ENCODE measurements around the gene CAPNS2.

- TF ChIP-seq, protein P1, sequence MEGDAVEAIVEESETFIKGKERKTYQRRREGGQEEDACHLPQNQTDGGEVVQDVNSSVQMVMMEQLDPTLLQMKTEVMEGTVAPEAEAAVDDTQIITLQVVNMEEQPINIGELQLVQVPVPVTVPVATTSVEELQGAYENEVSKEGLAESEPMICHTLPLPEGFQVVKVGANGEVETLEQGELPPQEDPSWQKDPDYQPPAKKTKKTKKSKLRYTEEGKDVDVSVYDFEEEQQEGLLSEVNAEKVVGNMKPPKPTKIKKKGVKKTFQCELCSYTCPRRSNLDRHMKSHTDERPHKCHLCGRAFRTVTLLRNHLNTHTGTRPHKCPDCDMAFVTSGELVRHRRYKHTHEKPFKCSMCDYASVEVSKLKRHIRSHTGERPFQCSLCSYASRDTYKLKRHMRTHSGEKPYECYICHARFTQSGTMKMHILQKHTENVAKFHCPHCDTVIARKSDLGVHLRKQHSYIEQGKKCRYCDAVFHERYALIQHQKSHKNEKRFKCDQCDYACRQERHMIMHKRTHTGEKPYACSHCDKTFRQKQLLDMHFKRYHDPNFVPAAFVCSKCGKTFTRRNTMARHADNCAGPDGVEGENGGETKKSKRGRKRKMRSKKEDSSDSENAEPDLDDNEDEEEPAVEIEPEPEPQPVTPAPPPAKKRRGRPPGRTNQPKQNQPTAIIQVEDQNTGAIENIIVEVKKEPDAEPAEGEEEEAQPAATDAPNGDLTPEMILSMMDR (IDR thresholded peaks at IDR 0.05): no peak
- TF ChIP-seq POLR2A (IDR thresholded peaks at IDR 0.05): no peak
Observed at GRCh38 chr16:55540221-55540620, 26.3 kb upstream of the CAPNS2 start.
